SH-SY5Y (cell line): ENCODE measurements around the gene ADSL.

ENCODE experiments used
- GATA2 ChIP-seq: IDR thresholded peaks from 2 replicates; pipeline ENCODE4 v1.6.1; 2011; ENCODE audit warnings: mild to moderate bottlenecking, low read depth, low read length
- GATA3 ChIP-seq: IDR thresholded peaks from 2 replicates; pipeline ENCODE4 v1.6.1; 2011; ENCODE audit warnings: low read depth, mild to moderate bottlenecking, low read length, moderate library complexity

ADSL gene

GRCh38 chr22:40346185-40347118, at the start of gene ADSL:
TSS of gene ADSL (plus strand) at chr22:40346500. CDS start at chr22:40346559, 59 bp downstream.
- TF ChIP-seq GATA2 (no peak), GATA3 (no peak)

- TF ChIP-seq GATA2: no peak
- no peak for TF ChIP-seq GATA3
Observed at GRCh38 chr22:40300316-40300715, 46.0 kb upstream of the ADSL start.

GRCh38 chr22:40300884-40301672, 45.2 kb upstream of the ADSL start:
- no peak for TF ChIP-seq GATA3
- no peak for TF ChIP-seq GATA2

GRCh38 chr22:40302149-40302548, 44.2 kb upstream of the ADSL start:
- TF ChIP-seq GATA2 (no peak), GATA3 (no peak)

GRCh38 chr22:40305625-40306024, 40.7 kb upstream of the ADSL start:
- TF ChIP-seq GATA2 (no peak), GATA3 (no peak)

- no peak for TF ChIP-seq GATA3
- TF ChIP-seq GATA2: no peak
Observed at GRCh38 chr22:40308999-40309573, 37.2 kb upstream of the ADSL start.

GRCh38 chr22:40309631-40310030, 36.7 kb upstream of the ADSL start:
- TF ChIP-seq GATA2 (no peak), GATA3 (no peak)

GRCh38 chr22:40310081-40310767, 36.1 kb upstream of the ADSL start:
- TF ChIP-seq GATA2: no peak; the same call in 1 of the 2 replicates
- TF ChIP-seq GATA3: no peak

- TF ChIP-seq GATA2 (no peak), GATA3 (no peak)
Observed at GRCh38 chr22:40310768-40311120, 35.6 kb upstream of the ADSL start.

GRCh38 chr22:40312050-40312449, 34.2 kb upstream of the ADSL start:
- TF ChIP-seq GATA2: no peak

GRCh38 chr22:40313007-40313406, 33.3 kb upstream of the ADSL start:
- no peak for TF ChIP-seq GATA3
- TF ChIP-seq GATA2: no peak

- TF ChIP-seq GATA3 (no peak), GATA2 (no peak)
Observed at GRCh38 chr22:40314041-40314440, 32.3 kb upstream of the ADSL start.

- TF ChIP-seq GATA3 (no peak), GATA2 (no peak)
Observed at GRCh38 chr22:40320687-40321086, 25.6 kb upstream of the ADSL start.

GRCh38 chr22:40322021-40322420, 24.3 kb upstream of the ADSL start:
- TF ChIP-seq GATA2 (no peak), GATA3 (no peak)
